ENCODE measurements around the gene ASAP2.

Gene ASAP2

DNA sequence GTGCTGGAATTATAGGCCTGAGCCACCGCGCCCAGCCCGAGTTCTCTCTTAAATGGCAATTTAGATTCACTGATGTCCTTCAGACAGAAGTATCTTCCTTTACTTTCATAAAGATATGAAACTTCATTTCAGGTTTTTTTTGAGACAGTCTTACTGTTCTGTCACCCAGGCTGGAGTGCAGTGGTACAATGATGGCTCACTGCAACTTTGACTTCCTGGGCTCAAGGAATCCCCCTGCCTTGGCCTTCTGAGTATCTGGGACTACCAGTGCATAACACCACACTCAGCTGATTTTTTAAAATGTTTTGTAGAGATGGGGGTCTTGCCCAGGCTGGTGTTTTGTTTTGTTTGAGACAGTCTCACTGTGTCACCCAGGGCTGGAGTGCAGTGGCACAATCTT is 203.5 kb downstream of the ASAP2 start:
- no peak for DNase-seq

DNA sequence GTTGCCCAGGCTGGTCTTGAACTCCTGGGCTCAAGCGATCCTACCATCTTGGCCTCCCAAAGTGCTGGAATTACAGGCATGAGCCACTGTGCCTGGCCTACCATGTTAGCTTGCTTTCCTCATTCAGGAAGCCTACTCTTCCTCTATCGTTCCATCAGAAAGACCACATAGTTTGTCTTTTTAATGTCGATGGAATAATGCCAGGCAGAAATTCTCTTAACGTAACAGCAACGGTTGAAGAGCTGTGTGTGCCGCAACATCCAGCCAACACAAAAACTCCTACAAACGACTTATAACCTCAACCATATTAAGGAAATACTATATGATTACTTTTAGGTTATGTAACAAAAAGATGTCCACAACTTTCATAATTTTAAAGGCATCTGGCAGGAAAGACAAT is 206.2 kb downstream of the ASAP2 start:
- no peak for DNase-seq

DNA sequence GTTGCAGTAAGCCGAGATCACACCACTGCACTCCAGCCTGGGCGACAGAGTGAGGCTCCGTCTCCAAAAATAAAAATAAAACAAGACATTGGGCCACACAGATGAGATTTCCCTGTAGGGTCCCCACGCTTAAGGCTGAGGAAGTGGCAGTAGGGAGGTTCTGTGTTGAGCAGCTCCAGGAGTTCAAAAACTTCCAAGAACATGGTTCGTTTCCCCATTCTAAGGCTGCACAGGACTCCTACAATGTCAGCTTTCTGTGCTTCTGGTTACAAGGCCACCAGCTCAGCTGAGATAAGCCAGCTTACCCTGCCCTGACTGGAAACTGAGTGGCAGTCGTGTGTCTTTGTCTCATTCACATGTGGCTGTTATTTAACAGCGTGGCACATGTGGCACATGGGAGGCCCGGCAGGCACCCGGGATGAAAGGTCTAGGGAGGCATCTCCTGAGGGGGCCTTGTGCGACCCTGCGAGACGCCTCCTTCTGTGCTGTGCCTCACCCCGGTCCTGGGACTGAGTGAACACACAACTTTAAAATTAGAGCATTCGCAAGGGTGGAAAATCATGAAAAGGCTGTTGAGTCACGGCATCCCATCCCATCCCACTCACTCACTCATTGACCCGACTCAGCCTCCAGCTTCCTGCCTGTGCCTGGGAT is 209.0 kb downstream of the ASAP2 start:
- DNase-seq, result no peak

DNA sequence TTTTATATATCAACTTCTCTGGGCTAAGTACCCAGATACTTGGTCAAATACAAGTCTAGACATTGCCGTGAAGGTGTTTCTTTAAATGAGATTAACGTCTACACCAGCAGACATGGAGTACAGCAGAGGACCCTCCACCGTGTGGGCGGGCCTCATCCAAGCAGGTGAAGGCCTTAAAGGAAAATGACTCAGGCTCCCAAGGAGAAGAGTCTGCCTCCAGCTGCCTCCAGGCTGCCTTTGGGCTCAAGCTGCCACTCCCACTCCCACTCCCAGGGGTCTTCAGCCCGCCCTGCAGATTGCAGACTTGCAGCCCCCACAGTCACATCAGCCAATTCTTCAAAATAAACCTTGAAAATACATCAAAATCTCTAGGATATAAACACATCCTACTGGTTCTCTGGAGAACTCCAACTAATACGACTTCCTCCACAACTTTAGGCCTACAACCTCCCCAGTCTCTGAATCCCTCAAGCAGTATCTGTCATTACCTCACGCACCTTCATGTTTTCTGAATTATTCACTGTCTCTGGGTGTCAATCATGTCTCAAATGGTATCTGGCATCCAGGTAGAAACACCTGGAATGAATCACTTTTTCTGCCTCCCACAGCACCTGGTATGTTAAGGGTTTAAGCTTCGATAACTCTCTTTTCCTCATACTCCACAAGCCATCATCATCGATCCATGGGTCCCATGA is 209.8 kb downstream of the ASAP2 start:
- DNase-seq, result no peak

DNA sequence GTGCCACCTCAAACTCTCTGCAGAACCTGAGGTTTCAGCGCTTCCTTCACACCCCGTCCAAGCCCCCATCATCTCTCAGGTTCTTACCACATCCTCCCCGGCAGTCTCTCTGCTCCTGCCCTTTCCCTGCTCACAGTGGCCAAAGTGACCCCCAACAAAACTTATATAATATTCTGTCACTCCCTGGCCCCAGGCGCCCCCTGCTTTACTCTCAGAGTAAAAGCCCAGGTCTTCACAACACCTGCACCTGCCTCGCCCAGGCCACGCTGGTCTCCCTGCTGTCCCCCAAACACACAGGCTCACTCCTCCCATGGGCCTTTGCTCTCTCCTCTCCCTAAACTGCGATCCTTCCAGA is 210.3 kb downstream of the ASAP2 start:
- DNase-seq, result no peak

DNA sequence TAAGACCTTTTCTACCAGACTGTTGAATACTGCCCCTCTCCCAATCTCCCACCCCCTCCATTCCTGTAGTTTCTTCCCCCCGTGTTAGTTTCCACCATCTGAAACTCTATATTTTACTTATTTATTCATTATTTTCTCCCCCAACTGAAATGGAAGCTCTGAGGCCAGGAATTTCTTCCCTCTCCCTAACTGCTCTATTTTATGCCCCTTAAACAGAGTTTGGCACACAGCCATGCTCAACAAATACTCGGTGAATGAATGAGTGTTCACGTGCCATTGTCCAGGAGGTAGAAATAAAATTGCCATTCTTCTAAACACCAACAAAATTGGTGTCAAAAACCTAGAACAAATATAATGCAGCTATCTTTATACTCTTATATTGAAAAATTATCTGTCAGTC is 211.1 kb downstream of the ASAP2 start:
- peak; percentile 95 for DNase-seq

DNA sequence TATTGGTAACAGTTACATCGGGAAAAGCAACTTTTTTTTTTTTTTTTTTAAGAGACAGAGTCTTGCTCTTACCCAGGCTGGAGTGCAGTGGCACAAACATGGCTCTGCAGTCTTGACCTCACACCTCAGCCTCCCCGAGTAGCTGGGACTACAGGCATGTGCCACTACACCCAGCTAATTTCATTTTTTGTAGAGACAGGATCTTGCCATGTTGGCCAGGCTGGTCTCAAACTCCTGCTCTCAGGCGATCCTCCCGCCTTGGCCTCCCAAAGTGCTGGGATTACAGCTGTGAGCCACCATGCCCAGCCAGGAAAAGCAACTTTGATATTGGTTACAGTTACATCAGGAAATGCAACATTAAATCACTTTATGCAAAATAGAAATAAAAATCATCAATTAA is 212.1 kb downstream of the ASAP2 start:
- DNase-seq, result no peak

DNA sequence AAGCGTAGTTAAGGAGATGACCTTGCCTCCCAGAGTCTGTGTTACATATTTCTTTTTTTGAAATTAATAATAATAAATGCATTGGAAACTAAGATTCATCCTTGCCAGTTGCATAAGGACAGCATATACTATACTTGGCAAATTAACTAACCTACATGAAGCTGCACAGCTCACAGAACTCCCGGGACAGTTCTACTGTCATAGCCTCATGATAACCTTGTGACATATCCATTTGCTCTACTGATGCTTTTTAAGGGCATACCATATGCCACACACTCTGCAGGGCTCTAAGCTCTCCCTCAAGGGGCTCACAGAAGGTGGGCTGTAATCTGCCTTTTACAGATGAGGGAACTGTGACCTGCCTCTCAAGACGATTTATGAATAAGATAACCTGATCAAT is 212.9 kb downstream of the ASAP2 start:
- no peak for DNase-seq

DNA sequence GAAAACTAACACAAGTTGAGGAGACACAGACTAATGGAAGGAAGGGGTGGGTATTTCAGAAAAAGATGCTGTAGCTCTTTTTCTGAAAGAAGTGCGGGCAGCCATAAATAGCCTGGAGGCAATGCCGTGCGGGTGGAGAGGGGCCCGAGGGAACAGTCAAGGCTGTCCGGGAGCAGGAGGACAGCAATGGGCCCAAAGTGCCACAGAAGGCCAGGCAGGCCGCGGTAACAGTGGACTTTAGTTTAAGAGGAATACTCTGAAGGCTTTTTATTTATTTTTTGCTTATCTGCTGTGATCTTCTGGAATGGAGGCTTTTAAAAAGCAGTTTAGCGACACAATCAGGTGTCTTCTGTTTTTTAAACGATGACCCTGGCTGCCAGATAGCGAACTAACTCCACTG is 213.9 kb downstream of the ASAP2 start:
- DNase-seq, result no peak

DNA sequence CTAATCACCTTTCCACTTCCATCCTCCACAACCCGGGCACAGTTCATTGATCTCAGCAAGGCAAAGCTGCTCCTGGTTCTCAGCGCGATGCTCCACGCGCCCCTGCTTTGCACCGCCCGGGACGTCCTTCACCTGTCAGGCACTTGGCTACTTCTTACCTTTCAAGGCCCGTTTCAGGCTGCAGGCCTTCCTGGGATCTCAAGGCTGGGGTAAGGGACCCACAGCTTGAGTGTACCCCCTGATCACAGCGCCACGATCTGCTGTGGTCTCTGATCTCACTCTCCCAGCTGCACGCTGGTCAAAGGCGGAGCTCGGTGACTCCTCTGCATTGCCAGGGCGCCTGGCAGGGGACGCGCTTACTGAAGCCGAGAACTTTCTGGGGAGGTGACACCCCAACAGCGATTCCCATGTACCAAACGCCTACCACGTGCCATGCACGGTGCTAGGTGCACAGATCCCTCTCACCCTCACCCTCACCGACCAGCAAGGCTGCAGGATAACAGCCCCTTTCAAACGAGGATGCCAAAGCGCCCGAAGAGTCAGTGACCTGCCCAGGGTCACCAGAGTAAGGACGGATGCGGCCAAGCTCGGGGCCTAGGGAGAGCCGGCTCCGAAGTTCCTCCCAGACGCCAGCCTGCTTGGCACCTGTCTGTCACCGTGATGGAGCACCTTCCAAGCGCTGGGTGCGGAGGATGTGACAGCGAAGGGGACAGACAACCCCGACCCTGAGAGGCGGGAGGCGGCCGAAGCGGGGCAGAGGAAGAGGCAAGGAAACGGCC is 215.9 kb downstream of the ASAP2 start:
- peak; percentile 40 for DNase-seq

DNA sequence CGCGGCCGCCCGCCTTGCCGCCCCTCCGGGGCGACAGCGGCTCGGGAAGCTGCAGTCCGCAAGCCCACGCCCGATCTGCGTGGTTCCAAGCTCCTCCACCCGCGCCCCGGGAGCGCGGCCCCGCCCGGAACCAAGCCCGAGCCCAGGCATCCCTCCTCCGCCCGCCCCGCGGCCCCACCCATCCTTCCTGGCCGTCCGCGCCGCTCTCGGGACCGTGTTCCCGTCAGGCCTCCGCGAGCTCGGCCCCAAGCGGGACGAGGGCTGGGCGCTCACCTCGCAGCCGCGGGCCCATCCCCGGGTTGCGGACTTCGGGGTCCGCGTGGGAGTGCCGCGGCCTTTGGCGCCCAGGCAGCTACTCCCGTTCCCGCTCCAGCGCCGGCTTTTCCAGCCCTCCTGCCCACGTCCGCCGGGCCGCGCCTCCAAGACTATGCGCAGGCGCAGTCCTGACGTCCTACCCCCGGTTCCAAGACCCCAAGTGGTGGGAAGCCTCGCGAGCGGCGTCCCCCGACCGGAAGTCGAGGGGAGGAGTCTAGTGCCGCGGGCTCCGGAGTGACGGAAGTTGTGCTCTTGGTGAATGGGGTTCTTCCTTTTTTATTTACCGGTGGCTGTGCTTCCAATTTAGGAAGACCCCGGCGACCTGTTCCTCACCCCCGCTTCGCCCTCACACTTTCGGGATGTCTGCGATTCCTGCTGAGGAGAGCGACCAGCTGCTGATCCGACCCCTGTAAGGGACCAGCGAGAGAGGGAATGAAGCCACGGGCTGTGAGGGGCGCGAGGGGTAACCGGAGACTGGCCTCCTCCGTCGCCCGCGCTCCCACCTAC is 216.7 kb downstream of the ASAP2 start, which contains the start of the genes CPSF3 and ITGB1BP1:
CPSF3 (plus strand) TSS at position 555 of the 822 bp plus-strand sequence; CDS start at position 675, 120 bp downstream.
ITGB1BP1 (minus strand) TSS at position 429 of the 822 bp plus-strand sequence. CDS start 4,831 bp downstream, outside the sequence.
- peak; percentile 97 for DNase-seq

DNA sequence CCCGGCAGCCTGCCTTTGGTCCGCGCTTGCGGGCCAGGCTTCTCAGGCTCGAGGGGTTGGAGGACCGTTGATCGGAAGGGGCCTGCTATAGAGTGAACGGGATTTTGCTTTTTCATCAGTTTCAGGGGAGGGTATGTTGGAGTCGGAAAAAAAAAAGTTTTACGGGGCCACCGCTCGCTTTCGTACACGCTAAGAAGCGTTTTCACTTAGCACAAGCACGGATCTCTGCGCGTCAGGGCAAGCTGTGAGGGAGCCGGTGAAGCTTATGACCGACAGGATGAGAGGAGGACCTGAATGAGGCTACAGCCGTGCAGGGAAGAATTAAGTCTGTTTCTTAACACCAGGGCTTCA is 217.3 kb downstream of the ASAP2 start:
- DNase-seq, result peak; percentile 27

DNA sequence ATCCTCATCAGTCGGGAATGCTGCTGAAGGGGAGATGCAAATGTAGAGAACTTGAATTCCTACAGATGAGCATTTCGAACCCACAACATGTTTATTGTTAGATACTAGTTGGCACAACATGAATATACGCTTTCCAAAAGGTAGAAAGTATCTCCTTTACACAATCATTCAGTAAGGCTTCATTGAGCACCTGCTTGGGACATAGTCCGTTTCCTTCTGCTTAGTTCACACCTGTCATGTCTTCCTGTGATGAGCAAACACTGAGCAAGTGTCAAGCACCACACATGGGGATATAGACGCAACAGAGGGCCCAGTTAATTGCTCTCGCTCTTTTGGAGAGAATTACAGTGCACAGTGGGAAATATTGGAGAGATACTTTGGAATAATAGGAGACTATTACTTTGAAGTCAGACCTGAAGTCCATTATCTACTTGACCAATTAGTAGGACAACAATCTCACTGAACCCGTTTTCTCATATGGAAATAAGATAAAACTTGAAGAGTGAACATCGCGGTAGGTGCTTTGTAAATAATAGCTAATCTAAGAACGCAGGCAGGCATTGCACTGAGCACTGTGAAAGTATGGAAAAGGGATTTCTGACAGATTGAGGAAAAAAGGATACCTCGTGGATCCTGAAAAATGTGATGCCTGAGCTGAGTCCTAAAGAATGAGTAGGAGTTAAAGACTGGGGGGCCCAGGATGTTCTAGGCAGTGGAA is 218.0 kb downstream of the ASAP2 start:
- DNase-seq, result no peak

DNA sequence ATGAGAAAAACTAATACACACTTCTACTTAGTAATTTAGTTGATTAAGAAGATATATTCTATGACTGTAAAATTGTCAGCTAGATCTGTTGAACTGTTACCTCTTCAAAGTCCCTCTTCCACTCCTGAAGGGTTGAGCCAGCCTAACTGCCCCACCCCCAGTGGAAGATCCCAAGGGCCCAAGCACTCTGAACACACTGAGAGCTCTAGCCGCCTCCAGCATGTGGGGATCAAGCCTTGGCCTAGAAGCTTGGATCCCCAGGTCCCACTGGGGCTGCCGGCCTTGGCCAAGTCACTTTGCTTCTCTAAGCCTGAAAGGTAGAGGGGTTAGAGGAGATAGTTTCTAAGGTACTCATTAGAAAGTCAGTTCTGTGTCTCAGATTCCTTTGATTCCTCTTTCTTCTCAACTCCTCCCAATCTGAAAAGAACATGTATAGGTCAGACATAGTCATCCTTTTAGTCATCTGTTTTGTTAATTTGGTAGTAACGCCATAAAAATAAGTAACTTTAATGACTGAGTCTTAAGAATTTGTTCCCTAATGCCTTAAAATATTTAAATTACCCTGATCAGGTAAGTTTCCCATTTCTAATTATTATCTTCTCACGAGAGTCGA is 222.5 kb downstream of the ASAP2 start:
- DNase-seq, result no peak

DNA sequence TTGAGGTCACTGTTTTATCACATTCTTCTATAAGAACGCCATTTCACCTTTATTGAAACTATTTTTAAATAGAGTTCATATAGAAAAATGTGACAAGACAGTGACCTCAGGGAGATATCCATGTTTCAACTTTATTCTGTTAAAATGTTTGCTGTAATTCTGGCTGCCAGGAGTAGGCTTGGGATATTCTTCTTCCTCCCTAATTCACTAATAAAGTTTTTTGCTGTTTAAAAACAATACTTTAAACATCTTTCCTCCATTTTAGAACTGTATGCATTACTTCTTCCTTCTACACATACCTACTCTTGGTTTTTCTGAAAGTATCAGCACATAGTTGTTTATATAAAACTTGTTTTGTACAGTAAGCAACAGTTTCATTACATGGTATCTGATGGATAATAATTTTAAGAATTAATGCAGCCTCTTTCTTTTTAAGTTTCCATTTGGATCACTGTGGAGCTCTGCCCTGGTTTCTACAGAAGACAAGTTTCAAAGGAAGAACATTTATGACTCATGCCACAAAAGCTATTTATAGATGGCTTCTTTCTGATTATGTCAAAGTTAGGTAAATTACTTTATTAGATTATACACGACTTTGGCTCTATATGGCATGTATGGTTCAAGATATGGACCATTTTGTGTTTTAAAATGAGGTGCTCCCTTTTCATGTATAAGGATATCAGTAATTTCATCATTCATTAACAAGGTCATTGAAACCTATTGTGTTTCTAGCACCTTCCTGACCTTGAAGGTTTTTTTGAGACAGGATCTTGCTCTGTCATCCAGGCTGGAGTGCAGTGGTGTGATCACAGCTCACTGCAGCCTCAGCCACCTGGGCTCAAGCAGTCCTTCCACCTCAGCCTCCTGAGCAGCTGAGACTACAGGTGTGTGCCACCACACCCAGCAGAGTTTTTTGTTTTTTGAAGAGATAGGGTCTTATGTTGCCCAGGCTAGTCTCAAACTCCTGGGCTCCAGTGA is 224.0 kb downstream of the ASAP2 start:
- DNase-seq, result no peak

DNA sequence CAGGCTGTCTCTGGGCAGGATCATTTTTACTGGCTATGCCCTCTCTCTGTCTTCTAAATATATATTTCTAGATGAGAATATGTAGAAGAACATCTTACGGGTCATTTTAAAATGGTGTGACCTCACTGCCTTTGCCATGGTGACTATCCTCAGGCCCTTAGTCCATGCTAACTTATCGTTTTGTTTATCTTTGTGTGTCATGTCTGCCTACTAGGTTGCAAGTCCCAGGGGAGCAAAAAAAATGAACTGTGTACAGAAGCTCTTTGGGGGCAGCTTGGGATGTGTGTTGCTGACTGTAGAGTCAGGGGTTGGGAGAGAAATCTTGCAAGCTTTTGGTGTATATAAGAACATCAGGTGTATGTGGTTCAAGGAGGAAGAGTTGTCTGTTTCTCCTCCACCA is 227.9 kb downstream of the ASAP2 start:
- no peak for DNase-seq

DNA sequence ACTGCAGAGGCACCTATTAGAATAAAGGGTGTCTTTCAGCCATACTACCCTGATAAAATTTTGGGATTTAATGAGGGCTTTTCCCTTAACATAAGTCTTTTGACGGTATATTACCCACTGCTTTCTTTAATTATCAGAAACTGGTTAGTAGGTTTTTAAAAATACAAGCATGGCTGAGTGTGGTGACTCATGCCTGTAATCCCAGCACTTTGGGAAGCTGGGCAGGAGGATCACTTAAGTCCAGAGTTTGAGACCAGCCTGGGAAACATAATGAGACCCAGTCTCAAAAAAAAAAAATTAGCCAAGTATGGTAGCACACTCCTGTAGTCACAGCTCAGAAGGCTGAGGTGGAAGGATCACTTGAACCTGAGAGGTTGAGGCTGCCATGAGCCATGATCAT is 232.9 kb downstream of the ASAP2 start:
- DNase-seq, result no peak

DNA sequence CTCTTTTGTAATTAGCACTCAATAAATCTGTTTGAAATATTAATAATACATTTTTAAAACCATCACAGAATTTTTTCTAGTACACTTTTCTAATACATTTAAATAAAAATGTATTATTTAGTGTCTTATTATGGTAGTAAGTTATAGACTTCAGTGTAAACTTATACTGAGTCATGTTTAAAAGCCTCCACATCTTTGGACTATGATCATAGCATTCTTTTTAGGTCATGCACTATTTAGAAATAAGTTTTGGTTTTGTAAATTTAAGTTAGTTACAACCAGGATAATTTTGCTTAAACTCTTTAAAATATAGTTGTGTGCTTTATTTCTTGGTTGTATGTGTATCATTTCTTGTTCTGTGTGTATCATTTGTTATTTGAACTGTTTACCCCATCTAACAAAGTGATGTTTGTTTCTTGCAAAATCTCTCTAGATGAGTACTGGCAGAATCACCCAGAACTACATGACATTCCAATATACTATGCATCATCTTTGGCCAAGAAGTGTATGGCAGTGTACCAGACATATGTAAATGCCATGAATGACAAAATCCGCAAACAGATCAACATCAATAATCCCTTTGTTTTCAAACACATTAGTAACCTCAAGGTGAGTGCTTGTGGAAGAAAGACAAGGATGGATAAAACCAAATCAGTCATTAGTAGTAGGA is 233.6 kb downstream of the ASAP2 start:
- no peak for DNase-seq

DNA sequence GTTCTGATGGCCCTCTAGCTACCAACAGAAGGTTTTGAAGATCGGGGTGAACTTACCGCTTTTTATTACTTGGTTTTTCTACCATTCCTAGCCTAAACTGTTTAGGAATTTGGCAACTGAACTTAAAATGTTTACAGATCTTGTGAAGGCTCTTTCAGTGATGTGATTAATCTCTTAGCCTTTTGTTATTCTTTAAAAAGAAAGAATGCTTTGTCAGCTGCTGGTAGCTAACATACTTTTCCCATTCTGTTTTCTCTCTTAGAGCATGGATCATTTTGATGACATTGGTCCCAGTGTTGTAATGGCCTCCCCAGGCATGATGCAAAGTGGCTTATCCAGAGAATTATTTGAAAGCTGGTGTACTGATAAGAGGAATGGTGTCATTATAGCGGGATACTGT is 234.9 kb downstream of the ASAP2 start:
- no peak for DNase-seq

DNA sequence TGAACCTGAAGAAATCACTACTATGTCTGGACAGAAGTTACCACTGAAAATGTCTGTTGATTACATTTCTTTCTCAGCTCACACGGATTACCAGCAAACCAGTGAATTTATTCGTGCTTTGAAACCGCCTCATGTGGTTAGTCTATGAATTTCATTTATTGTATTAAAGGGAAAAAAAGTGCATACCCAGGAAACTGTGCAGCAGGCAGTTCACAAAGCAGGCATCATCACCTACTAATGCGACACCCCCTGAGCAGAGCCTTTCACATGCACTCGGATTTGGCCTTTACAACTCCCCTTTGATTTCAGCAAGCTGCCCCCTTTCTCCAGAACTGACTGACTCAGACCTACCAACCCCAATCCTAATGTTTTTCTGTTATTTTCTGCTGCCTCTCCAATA is 236.9 kb downstream of the ASAP2 start:
- DNase-seq, result peak; percentile 81

Data from DMS79 treated with DMSO at 0.1 percent for 48 hours (cell line).